HG03280 (cell line): Measurements from ENCODE around the gene EYS.

ENCODE experiments used
- ATAC-seq: cut with Tn5 transposase; IDR thresholded peaks from one replicate; pipeline ENCODE4 v1.9.1; 2021; ENCODE audit warnings: mild to moderate bottlenecking, moderate library complexity; ENCODE audit not compliant: unreplicated experiment

EYS gene

DNA sequence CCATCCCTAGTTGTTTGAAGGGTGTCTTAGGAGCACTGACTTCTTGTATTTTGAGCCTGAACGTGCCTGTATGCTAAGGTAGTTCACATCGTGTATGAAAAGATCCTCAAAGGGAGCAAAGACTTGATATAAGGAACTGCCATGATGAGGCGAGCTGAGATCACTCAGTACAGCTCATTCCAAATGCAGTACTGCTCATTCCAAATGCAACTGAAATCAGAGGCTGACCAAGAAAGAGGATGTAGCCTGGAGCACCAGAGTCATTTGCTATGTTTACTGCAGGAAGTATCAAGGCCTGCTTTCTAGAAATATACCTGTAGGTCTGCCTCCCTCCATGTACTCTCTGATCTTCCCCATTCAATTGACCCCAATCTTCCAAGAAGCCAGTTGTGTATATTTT, 832.2 kb downstream of the EYS start:
- ATAC-seq = no peak

DNA sequence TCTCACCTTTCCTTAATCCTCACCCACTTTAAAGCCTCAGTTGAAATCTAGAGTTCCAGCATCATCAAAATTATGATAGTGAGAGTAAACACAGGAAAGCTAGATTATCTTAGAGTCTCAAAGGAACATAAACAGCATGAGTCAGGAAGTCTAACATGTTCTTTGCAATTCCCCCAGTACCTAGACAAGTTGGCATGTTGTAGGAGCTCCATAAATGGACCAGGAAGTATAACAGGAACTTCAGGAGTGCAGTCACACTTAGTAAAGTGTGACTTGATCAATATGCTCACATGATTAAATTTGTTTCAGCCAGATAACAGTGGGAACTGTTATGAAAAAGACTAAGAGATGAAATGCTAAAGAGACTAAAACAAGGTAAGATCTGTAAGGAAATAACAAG, 834.4 kb downstream of the EYS start:
- no peak for ATAC-seq

GRCh38 chr6:64861039-64861651, 845.9 kb downstream of the EYS start:
- ATAC-seq = no peak

GRCh38 chr6:64860203-64860602, 846.8 kb downstream of the EYS start:
- no peak for ATAC-seq

DNA sequence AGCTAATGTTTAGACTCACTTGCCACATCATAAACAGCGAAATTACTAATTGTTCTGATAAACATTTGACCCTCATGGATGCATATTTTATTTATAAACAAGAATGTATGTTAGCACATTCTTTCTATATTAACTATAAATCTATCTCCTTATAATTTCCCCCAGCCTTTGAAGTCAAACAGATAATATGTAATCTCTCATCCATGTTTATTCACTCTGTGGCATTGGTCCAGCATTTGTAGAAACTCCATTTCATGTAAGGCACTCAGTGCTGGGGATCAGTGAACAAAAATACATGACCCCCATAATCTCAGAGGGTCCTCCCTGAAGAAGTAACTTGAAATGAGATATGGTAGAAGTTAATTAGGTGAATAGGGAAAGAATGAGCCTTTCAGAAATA, 856.9 kb downstream of the EYS start:
- no peak for ATAC-seq

- ATAC-seq = no peak
Observed at GRCh38 chr6:64848467-64848866, 858.6 kb downstream of the EYS start.

DNA sequence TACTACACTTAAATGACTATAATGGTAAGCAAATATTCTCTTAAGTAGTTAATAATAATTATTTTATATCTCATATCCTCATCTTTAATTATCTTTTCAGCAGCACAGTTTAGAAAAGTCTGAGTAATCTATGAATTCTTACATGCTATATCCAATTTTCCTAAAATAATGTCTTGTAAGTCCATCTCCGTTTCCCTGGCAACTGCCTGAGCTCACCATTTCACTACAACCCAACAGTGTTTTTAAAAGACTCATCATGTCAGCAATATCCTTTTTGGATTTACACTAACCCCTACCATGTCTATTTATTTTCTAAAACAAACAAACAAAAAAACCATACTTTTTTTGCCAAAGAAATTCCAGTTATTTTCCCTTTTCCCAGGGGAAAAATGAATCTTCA, 859.6 kb downstream of the EYS start:
- no peak for ATAC-seq

DNA sequence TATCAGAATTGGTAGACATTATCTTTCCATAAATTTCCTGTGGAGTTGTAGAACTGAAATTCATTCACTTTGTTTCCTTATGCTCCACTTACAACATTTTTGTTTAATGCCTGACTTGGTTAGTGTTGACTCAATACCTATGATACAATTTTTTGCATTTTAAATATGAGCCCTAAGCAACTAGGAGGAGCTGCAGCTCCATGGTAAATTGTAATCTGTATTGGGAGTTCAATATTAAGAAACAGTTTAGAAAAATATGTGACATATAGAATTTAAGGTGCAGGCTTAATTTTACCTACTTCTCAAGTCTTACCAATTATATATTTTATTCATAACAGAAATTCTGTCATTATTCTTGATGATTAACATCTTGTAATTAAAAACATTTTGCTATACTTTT, 868.3 kb downstream of the EYS start:
- no peak for ATAC-seq

DNA sequence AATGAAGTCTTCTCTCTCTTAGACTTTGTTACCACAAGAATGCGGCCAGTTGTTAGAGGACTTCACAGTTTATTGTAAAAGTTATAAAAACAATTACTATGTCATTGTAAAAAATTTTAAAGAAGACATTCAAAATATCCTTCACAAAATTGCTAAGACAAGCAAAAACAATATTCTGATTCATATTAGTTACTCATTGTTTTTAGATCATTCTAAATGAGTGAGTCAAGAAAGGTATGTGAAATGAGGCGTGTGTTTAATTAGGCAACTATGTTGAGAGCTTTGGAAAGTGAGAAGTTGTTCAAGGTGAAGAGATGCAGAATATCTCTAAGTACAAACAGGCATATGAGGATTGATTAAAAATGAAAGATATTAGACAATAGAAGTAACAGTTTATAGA, 875.3 kb downstream of the EYS start:
- ATAC-seq = no peak

DNA sequence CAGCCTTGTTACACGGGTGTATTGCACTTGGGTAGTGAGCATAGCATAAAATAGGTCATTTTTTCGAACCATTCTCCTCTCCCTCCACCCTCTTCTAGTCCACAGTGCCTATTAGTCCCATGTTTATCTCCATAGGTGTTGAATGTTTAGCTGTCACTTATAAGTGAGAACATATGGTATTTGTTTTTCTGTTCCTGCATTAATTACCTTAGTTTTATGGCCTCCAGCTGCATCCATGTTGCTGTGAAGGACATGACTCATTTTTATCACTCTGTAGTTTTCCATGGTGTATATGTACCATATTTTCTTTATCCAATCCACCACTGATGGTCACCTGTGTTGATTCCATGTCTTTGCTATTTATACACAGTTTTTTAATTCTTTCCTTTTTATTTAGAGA, 889.5 kb downstream of the EYS start:
- ATAC-seq = no peak

DNA sequence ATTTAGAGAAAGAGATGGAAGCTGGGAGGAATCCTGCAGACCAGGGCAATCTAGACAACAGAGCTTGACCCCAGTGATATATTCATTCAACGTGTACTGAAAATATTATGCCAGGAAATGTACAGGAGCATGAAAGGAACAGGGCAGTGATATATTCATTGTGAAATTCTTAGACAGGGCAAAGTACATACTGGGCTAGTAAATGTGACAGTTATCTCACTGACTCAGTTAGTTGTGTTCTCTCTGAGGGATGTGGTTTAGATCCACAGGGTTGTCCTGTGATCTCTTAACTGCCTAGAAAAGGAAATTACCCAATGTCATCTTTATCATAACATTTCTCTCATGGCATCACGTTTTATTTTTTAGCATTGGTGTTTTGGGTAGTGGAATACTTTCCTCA, 891.3 kb downstream of the EYS start:
- ATAC-seq = no peak

- no peak for ATAC-seq
Observed at GRCh38 chr6:64812138-64812537, 894.9 kb downstream of the EYS start.

GRCh38 chr6:64811119-64811518, 895.9 kb downstream of the EYS start:
- no peak for ATAC-seq

DNA sequence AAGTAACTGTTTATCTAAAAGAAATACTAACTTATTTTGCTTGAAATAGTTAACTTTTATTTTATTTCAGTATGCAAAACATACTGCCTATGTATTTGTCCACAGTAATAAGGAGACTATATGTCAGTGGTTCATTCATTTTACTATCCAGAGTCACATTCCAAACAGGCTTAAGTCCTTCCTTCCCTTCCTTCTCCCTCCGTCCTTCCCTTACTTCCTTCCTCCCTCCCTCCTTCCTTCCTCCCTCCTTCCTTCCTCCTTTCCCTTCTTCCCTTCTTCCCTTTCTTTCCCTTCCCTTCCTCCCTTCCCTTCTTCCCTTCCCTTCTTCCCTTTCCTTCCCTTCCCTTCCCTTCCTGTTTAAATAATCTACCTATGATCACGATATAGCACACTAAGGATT, 899.2 kb downstream of the EYS start:
- ATAC-seq = no peak

DNA sequence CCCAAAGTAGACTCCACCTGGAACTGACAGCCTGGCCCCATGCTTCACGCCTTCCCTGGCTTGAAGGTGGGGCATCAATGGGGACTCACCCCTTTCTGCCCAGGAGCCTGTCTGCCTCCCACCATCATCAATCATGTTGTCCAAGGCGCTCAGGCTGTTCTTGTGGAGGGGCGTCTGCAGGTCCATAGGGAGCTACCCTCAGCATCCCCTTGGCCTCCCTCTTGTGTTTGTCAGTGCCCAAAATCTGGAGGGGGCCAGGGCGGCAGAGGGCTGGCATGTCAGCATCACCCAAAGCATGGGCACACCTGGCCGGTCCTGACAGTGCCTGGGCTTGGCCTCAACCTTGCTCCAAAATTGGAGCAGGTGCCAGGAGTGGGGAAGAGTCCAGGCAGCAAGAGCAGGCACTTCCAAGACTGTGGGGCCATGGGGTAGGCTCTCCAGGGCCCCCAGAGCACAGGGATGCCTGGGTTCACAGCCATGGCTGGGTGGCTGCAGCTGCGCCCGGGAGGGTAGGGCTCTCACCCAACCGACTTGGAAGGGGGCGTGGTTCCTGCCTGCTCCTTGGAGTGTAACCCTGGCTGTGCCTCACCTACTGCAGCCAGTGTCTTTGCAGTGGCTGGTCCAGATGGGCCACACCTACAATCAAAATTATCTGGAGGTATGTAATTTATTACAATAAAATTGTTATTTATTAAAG, 903.4 kb downstream of the EYS start:
- no peak for ATAC-seq

DNA sequence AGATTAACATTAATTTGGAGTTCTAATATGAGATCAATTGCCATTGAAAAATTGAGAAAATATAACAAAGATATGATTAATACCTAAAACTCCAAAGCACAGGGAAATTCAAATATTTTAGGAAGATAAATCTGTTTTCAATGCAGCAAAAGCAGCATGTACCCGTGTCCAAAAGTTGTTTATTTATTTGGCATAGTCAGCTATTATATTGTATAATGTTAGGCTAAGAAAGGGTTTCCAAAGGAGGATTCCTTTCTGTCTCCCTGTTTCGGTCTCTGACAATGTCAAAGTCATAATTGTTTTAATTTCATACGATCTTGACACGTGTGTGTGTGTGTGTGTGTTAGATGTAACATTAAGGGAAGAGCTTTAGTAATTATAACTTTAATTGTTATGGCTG, 914.5 kb downstream of the EYS start:
- ATAC-seq = no peak

DNA sequence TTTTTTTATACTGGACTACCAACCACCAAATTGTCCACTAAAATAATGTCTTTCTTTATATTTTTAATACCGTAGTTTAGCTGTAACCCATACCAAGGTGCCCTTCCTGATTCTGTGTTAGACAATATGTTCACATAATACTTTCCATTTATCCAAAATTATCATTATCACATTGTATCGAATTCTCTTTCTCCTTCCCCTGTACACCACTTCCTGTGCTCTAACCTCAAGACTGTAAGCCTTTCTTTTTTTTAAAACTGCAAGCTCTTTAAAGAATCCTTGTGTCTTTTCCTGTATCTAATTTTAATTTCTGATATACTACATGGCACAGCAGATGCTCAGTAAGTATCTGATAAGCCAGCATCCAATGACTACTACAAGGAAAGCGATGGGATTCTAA, 917.5 kb downstream of the EYS start:
- ATAC-seq = no peak

DNA sequence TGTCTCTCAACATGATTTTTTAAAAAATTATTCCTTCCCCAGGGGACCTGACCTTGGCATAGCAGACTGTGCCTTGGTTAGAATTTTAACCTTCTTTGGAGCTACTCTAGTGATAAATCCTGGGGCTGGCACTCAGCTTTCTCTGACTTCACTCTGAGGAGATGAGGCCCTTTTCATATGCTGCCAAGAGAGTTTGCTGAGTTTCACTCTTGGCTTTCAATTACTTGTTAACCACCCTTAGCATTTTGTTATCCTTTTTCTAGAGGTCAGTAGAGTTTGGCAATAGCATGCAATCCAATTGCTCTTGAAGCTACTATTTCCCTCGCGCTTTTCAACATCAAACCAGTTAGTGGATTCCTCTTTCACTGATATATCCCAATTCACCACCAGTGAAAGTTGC, 920.3 kb downstream of the EYS start:
- no peak for ATAC-seq

DNA sequence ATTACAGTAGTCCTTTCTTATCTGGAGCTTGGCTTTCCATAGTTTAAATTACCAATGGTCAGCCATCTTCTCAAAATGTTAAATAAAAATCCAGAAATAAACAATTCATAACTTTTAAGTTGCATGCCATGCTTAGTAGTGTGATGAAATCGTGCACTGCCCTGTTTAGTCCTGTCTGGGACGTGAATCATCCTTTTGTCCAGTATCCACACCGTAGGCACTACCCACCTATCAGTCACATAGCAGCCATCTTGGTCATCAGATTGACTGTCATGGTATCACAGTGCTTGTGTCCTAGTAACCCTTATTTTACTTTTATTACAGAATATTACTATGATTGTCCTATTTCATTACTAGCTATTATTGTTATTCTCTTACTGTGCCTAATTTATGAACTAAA, 924.1 kb downstream of the EYS start:
- ATAC-seq = no peak

- no peak for ATAC-seq
Observed at GRCh38 chr6:64777941-64778785, 928.9 kb downstream of the EYS start.

DNA sequence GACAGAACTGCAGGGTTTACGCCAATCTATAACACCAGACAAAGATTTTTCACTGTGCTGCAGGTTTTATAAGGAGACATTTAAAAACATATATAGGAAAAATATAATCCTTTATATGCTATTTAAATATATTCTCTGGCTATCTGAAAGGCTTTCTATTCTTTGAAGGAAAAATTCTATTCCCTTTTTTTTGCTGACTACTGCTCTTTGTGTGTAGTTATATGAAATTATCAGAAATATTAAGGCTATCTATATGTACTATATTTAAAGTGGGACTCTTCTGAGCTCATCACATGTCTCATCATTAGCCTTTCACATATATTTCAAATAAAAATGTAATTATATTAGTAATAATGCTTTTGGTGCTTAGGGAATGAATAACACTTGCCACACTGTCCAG, 930.7 kb downstream of the EYS start:
- ATAC-seq = no peak

- ATAC-seq = no peak
Observed at GRCh38 chr6:64774881-64775280, 932.1 kb downstream of the EYS start.
